Measurements from ENCODE around the gene CTNNAL1. TPM values are rescaled to one million over a fixed set of nuclear protein-coding genes. Genes with fewer than 3 reads are reported as not detected.

CTNNAL1 gene
- total RNA-seq, 4 donors from 2014 or later = 59.6 to 88.9 (median 69.6) TPM

DNA sequence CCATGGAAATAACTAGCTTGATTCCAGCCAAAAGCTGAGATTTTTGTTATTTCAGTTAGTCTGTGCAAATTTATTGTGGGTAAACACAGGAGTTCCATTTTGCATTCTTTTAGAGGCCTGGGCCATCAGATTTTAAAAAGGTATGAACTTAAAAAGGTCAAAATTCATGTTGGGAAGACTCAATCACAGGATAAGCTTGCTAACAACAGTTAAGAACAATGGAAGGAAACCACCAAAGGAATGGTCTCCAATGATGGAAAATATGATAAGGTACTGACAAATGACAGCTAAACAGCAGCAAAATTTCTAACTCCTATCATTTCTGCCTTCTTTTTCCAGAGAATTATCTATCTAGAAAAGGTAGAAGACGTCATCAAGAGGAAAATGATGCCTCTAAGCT, 63.1 kb downstream of the CTNNAL1 start:
- H3K4me1 ChIP-seq = peaks cover 7 to 12% (median 10%) of the 10 kb centered on the region in 4 donors
- no peak for DNase-seq (ENCODE audit: extremely low spot score)
- intact Hi-C loops (cut with DNase I) = loop anchor here (5.0 kb wide), 1 partner anchor 62 kb away; the partner anchor contains the start of gene CTNNAL1
- no peak overlapping the region for H3K27ac ChIP-seq (replicated peaks in 1 of 4)
- 69% methylated on average over 1 of the region's 1 CpG for WGBS
- H3K36me3 ChIP-seq = peaks cover 0 to 27% (median 21%) of the 10 kb centered on the region in 4 donors
- H3K27me3 ChIP-seq = no peaks in the 10 kb centered on the region
- no peak overlapping the region for H3K4me3 ChIP-seq
- TF ChIP-seq CTCF (IDR thresholded peaks at IDR 0.05) (no peak), POLR2AphosphoS5 (IDR thresholded peaks at IDR 0.05) (no peak), EP300 (IDR thresholded peaks at IDR 0.05) (no peak), POLR2A (IDR thresholded peaks at IDR 0.05; ENCODE audit: low read depth) (no peak)
- H3K9me3 ChIP-seq = no peaks in the 10 kb centered on the region

DNA sequence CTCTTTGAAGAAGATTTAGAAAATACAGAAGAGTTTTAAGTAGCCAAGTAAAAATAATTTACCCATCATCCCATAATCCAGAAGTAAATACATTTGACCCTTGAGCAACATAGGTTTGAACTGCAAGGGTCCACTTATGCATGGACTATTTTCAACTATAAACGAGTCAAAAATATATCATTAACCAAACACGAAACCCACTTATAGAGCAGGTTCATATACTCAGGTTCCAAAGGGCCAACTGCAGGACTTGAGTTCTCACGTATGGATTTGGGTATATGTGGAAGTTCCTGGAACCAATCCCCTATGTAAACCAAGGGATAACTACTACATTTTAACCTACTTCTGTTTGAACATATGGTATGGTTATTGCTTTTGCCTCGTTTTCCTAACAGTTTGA, 73.3 kb downstream of the CTNNAL1 start:
- no peaks in the 10 kb centered on the region for H3K9me3 ChIP-seq
- H3K4me3 ChIP-seq = no peak overlapping the region
- WGBS = 83% methylated on average over 4 of the region's 4 CpGs
- peaks cover 25 to 64% (median 39%) of the 10 kb centered on the region in 4 donors for H3K36me3 ChIP-seq
- intact Hi-C loops (cut with DNase I) = no loop called here
- no peak overlapping the region for H3K27ac ChIP-seq (replicated peaks in 1 of 4)
- H3K4me1 ChIP-seq = peaks cover 6 to 10% (median 9%) of the 10 kb centered on the region in 4 donors
- DNase-seq (ENCODE audit: extremely low spot score) = no peak
- no peak for TF ChIP-seq CTCF (IDR thresholded peaks at IDR 0.05)
- no peaks in the 10 kb centered on the region for H3K27me3 ChIP-seq

DNA sequence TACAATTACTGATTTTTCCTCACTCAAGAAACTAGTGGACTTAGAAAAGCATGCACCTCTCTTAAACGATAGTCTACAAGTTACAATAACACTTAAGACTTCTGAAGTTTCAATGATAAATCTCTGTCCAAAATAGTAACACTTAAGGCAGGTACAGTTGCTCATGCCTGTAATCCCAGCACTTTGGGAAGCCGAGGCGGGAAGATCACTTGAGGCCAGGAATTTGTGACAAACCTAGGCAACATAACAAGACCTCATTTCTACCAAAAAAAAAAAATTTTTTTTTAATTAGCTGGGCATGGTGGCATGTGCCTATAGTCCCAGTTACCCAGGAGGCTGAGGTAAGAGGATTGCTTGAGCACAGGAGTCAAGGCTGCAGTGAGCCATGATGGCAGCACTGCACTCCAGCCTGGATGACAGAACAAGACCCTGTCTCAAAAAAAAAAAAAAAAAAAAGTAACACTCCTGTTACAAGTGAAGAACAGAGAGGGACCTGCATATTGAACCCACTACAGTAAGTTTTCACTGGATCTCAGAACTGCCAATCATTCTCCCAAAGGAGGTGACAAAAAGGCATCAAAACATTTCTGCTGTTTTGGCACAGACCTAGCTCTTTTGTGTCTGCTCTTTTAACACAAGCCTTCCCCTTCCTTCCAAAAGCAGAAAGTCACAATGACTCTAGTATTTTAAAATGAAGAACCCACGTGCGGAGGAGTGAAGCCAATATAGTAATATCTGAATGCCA, 75.6 kb downstream of the CTNNAL1 start:
- Histone ChIP-seq H3K27me3 (no peaks in the 10 kb centered on the region), H3K9me3 (no peaks in the 10 kb centered on the region), H3K4me3 (no peak overlapping the region), H3K36me3 (peaks cover 14 to 50% (median 28%) of the 10 kb centered on the region in 4 donors), H3K4me1 (peaks cover 15 to 24% (median 19%) of the 10 kb centered on the region in 4 donors), H3K27ac (replicated peaks in 1 of 4) (no peak overlapping the region)
- TF ChIP-seq EP300 (IDR thresholded peaks at IDR 0.05) (no peak), POLR2AphosphoS5 (IDR thresholded peaks at IDR 0.05) (no peak), CTCF (IDR thresholded peaks at IDR 0.05) (no peak), POLR2A (IDR thresholded peaks at IDR 0.05; ENCODE audit: low read depth) (no peak)
- 77% methylated on average over 5 of the region's 5 CpGs for WGBS
- no peak for DNase-seq (ENCODE audit: extremely low spot score)
- intact Hi-C loops (cut with DNase I) = no loop called here

DNA sequence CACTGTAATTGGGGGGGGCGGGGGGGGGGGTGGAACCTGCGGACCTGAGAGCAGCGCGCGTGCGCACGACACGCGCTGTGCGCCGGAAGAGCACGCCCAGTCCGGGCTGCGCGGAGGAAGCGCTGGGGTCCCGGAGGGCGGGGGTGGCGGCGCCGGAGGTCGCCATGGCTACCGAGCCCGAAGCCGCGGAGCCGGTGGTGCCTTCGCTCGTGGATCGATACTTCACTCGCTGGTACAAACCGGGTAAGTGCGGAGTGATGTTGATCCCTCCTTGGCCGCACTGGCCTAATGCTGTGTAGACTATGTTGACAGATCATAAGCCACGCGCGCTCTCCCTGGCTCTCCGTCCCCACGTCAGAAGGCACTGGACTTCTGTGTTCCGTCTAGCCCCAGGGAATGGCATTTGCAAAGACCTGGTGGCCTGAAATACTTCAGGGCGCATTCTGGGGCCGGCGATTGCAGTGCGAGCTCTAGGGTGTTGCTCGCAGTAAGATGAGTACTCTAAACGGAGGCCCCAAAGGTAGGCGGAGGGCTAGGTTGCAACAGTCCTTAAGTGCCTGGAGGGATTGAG, 78.9 kb downstream of the CTNNAL1 start, which contains the start of gene ABITRAM:
Gene ABITRAM, plus strand, starts transcription at position 78 of the 571 bp plus-strand sequence. Its CDS starts 87 bp downstream, at position 165.
- TF ChIP-seq EP300 (IDR thresholded peaks at IDR 0.05) (no peak), POLR2AphosphoS5 (IDR thresholded peaks at IDR 0.05) (peak in 1 of 2 donors; percentile 51)
- intact Hi-C loops (cut with DNase I) = loop anchor here (5.0 kb wide), 1 partner anchor 78 kb away; the partner anchor contains the start of gene CTNNAL1

DNA sequence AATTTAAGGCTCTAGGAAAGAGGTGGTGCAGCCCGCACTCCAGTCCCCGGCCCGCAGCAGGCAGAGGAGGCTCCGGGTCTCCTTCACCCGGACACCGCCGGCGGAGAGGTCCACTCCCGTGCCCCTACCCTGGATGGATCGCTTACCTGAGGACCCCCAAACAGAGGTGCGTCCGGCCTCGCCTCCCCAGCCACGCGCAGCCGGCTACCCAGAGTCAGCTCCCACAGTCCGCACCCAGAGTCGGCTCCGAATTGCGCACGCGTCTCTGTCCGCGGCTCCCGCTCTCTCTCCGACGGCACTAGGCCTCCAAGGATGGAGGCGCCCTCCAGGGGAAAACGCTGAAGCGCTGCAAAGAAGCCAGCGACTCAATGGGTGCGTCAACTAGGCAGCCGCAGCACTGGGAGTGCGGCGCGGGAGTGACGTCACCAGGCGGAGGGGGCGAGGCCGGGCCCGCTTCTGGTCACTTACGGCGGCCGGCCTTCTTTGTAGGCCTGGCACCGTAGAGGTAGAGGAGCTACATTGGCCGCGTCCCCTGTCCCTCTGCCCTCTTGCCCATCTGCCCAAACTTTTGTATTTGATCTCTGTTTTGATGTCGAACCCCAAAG, 79.5 kb downstream of the CTNNAL1 start, which contains the start of gene ELP1:
Gene ELP1, minus strand, starts transcription at position 407 of the 605 bp plus-strand sequence. CDS start 2,978 bp downstream, outside the sequence.
- Histone ChIP-seq H3K27me3 (no peaks in the 10 kb centered on the region), H3K27ac (replicated peaks in 1 of 4) (peak within 1 kb of the TSS; percentile 89 to 94 (median 90)), H3K36me3 (peaks cover 5 to 27% (median 11%) of the 10 kb centered on the region in 4 donors), H3K9me3 (no peaks in the 10 kb centered on the region), H3K4me1 (peaks cover 21 to 34% (median 26%) of the 10 kb centered on the region in 4 donors), H3K4me3 (peak within 1 kb of the TSS; percentile 72 to 92 (median 80))
- intact Hi-C loops (cut with DNase I) = loop anchor here (5.0 kb wide), 1 partner anchor 78 kb away; the partner anchor contains the start of gene CTNNAL1
- TF ChIP-seq CTCF (IDR thresholded peaks at IDR 0.05) (peak in 2 of 3 experiments; percentile 10 to 13), POLR2A (IDR thresholded peaks at IDR 0.05; ENCODE audit: low read depth) (no peak), POLR2AphosphoS5 (IDR thresholded peaks at IDR 0.05) (peak; percentile 68 to 89), EP300 (IDR thresholded peaks at IDR 0.05) (no peak)
- WGBS = no CpG with 5 or more reads among the region's 48 CpGs
- peak; percentile 98 for DNase-seq (ENCODE audit: extremely low spot score)

More for the DNA sequence above, 78.9 kb downstream of the CTNNAL1 start, which contains the start of gene ABITRAM:
- Histone ChIP-seq H3K4me3 (peak within 1 kb of the TSS; percentile 72 to 92 (median 80)), H3K27ac (replicated peaks in 1 of 4) (peak within 1 kb of the TSS; percentile 89 to 94 (median 90)), H3K27me3 (no peaks in the 10 kb centered on the region), H3K4me1 (peaks cover 21 to 34% (median 26%) of the 10 kb centered on the region in 4 donors), H3K9me3 (no peaks in the 10 kb centered on the region), H3K36me3 (peaks cover 3 to 30% (median 9%) of the 10 kb centered on the region in 4 donors)
- WGBS = under 1% methylated on average over 29 of the region's 47 CpGs
- peak; percentile 93 for DNase-seq (ENCODE audit: extremely low spot score)

All from esophagus muscularis mucosa (tissue), 4 donors.